ENCODE results near the gene ATXN10.

Gene ATXN10

GRCh38 chr22:45756558-45756957, 84.9 kb downstream of the ATXN10 start:
- DNase-seq (ENCODE audit: low read depth): no peak
- H3K4me3 ChIP-seq (ENCODE audit: low read depth, low read length): no peak overlapping the region
- TF ChIP-seq MYC (IDR thresholded peaks at IDR 0.05; ENCODE audit: low read depth, low read length) (no peak), CTCF (IDR thresholded peaks at IDR 0.05; ENCODE audit: low read depth, low read length) (no peak), POLR2A (IDR thresholded peaks at IDR 0.05; ENCODE audit: extremely low read depth, insufficient read length) (no peak)

GRCh38 chr22:45757068-45757467, 85.4 kb downstream of the ATXN10 start:
- TF ChIP-seq CTCF (IDR thresholded peaks at IDR 0.05; ENCODE audit: low read depth, low read length) (no peak), MYC (IDR thresholded peaks at IDR 0.05; ENCODE audit: low read depth, low read length) (no peak), MAX (IDR thresholded peaks at IDR 0.05; ENCODE audit: low read depth, low read length) (no peak), POLR2A (IDR thresholded peaks at IDR 0.05; ENCODE audit: extremely low read depth, insufficient read length) (no peak)
- no peak for DNase-seq (ENCODE audit: low read depth)
- no peak overlapping the region for H3K4me3 ChIP-seq (ENCODE audit: low read depth, low read length)

GRCh38 chr22:45757936-45758335, 86.3 kb downstream of the ATXN10 start:
- no peak overlapping the region for H3K4me3 ChIP-seq (ENCODE audit: low read depth, low read length)
- no peak for DNase-seq (ENCODE audit: low read depth)
- TF ChIP-seq MYC (IDR thresholded peaks at IDR 0.05; ENCODE audit: low read depth, low read length): no peak
- no peak for TF ChIP-seq MAX (IDR thresholded peaks at IDR 0.05; ENCODE audit: low read depth, low read length)
- TF ChIP-seq CTCF (IDR thresholded peaks at IDR 0.05; ENCODE audit: low read depth, low read length): no peak
- no peak for TF ChIP-seq POLR2A (IDR thresholded peaks at IDR 0.05; ENCODE audit: extremely low read depth, insufficient read length)

GRCh38 chr22:45758603-45759002, 87.0 kb downstream of the ATXN10 start:
- H3K4me3 ChIP-seq (ENCODE audit: low read depth, low read length): no peak overlapping the region
- TF ChIP-seq POLR2A (IDR thresholded peaks at IDR 0.05; ENCODE audit: extremely low read depth, insufficient read length) (no peak), MAX (IDR thresholded peaks at IDR 0.05; ENCODE audit: low read depth, low read length) (no peak), MYC (IDR thresholded peaks at IDR 0.05; ENCODE audit: low read depth, low read length) (no peak)
- DNase-seq (ENCODE audit: low read depth): no peak

GRCh38 chr22:45760682-45761081, 89.0 kb downstream of the ATXN10 start:
- H3K4me3 ChIP-seq (ENCODE audit: low read depth, low read length): no peak overlapping the region
- DNase-seq (ENCODE audit: low read depth): no peak
- TF ChIP-seq MAX (IDR thresholded peaks at IDR 0.05; ENCODE audit: low read depth, low read length) (no peak), POLR2A (IDR thresholded peaks at IDR 0.05; ENCODE audit: extremely low read depth, insufficient read length) (no peak), MYC (IDR thresholded peaks at IDR 0.05; ENCODE audit: low read depth, low read length) (no peak), CTCF (IDR thresholded peaks at IDR 0.05; ENCODE audit: low read depth, low read length) (no peak)

- H3K4me3 ChIP-seq (ENCODE audit: low read depth, low read length): no peak overlapping the region
- TF ChIP-seq CTCF (IDR thresholded peaks at IDR 0.05; ENCODE audit: low read depth, low read length) (no peak), POLR2A (IDR thresholded peaks at IDR 0.05; ENCODE audit: extremely low read depth, insufficient read length) (no peak), MYC (IDR thresholded peaks at IDR 0.05; ENCODE audit: low read depth, low read length) (no peak), MAX (IDR thresholded peaks at IDR 0.05; ENCODE audit: low read depth, low read length) (no peak)
- no peak for DNase-seq (ENCODE audit: low read depth)
Measured at GRCh38 chr22:45762545-45763235, 91.1 kb downstream of the ATXN10 start.

Measured in NB4 (cell line).